Keratinocyte (primary cell): ENCODE results near the gene IL17REL. TPM values are rescaled to one million over a fixed set of nuclear protein-coding genes. Genes with fewer than 3 reads are reported as not detected.

Experiments used
- DNase-seq: peaks from one replicate; pipeline ENCODE4 v3.0.0-alpha.2; 2011; ENCODE audit warnings: low read depth, missing footprints, low spot score
- FAIRE-seq: peaks from 2 replicates; lab custom pipeline; 2011; peaks lifted over from hg19 to GRCh38; lab: Jason Lieb, UNC
- H2AFZ ChIP-seq: 2 replicates; pipeline ENCODE4 v1.6.0; 2012; ENCODE audit warnings: low read length, control low read depth, inconsistent platforms; ENCODE audit not compliant: control insufficient read depth
- H3K27ac ChIP-seq: 2 replicates; pipeline ENCODE4 v1.5.1; 2011; ENCODE audit warnings: low read length; ENCODE audit not compliant: control insufficient read depth, insufficient read depth
- H3K27me3 ChIP-seq: 3 replicates; pipeline ENCODE4 v1.6.0; 2011; ENCODE audit warnings: low read length; ENCODE audit not compliant: control insufficient read depth, insufficient read depth; ENCODE audit errors: extremely low read depth
- H3K36me3 ChIP-seq, 2 experiments: 2 replicates in 1 of 2; 3 replicates in 1 of 2; pipeline ENCODE4 v1.5.1; 2011; ENCODE audit warnings: low read length in 2 of 2, mild to moderate bottlenecking in 1 of 2; ENCODE audit not compliant: control insufficient read depth in 2 of 2, insufficient read depth in 2 of 2; ENCODE audit errors: extremely low read depth in 1 of 2
- H3K4me1 ChIP-seq: 3 replicates; pipeline ENCODE4 v1.5.1; 2011; ENCODE audit warnings: low read length; ENCODE audit not compliant: control insufficient read depth, insufficient read depth; ENCODE audit errors: extremely low read depth
- H3K4me2 ChIP-seq: 3 replicates; pipeline ENCODE4 v1.6.0; 2011; ENCODE audit warnings: low read depth, low read length; ENCODE audit not compliant: control insufficient read depth, insufficient read depth; ENCODE audit errors: extremely low read depth
- H3K4me3 ChIP-seq, 3 experiments: fragments of 200-600 bp in 1 of 3; sonication (generic) in 1 of 3; 2 replicates in 2 of 3; 3 replicates in 1 of 3; pipeline ENCODE4 v1.5.1; 2011 to 2016; ENCODE audit warnings: low read length in 3 of 3, mild to moderate bottlenecking in 3 of 3, control low read depth in 2 of 3, inconsistent platforms in 1 of 3, low read depth in 1 of 3, mixed read lengths in 1 of 3, mixed run types in 1 of 3, moderate library complexity in 1 of 3; ENCODE audit not compliant: control insufficient read depth in 2 of 3, insufficient read depth in 2 of 3; ENCODE audit errors: extremely low read depth in 1 of 3
- H3K79me2 ChIP-seq: 2 replicates; pipeline ENCODE4 v1.6.0; 2012; ENCODE audit warnings: low read length; ENCODE audit not compliant: control insufficient read depth, insufficient read depth
- H3K9ac ChIP-seq: 3 replicates; pipeline ENCODE4 v1.6.0; 2011; ENCODE audit warnings: low read length; ENCODE audit not compliant: control insufficient read depth, insufficient read depth; ENCODE audit errors: extremely low read depth
- H3K9me1 ChIP-seq: 3 replicates; pipeline ENCODE4 v1.6.0; 2011; ENCODE audit warnings: low read length; ENCODE audit not compliant: control insufficient read depth, insufficient read depth; ENCODE audit errors: extremely low read depth
- H3K9me3 ChIP-seq: 2 replicates; pipeline ENCODE4 v1.5.1; 2012; ENCODE audit warnings: low read depth, low read length; ENCODE audit not compliant: control insufficient read depth
- H4K20me1 ChIP-seq: 3 replicates; pipeline ENCODE4 v1.6.0; 2011; ENCODE audit warnings: low read length; ENCODE audit not compliant: control insufficient read depth, insufficient read depth; ENCODE audit errors: extremely low read depth
- EZH2 ChIP-seq: IDR thresholded peaks from one replicate; pipeline ENCODE4 v1.6.1; 2012; ENCODE audit warnings: inconsistent platforms, mild to moderate bottlenecking, low read length, moderate library complexity
- dilution Hi-C: fragments of 300-500 bp; cut with MboI; formaldehyde crosslinking; loops from one replicate; pipeline ENCODE4 v1.7.0; 2020; ENCODE audit warnings: low sequenced_read_pairs; ENCODE audit not compliant: extremely low pct_ligation_motif_present
- polyA plus RNA-seq, 5 experiments: library from polyadenylated mRNA; depleted of rRNA in 3 of 5; stranded (reverse) in 3 of 5; stranded (forward) in 1 of 5; unstranded in 1 of 5; fragments of >200 nt; gene quantifications; 1 replicate in 1 of 5; 2 replicates in 3 of 5; 3 replicates in 1 of 5; pipeline versions ENCODE4 v1.2.1 to v1.2.3, GENCODE V29; 2011 to 2012; ENCODE audit warnings: missing spikeins in 2 of 5, low read depth in 1 of 5, low replicate concordance in 1 of 5
- TF ChIP-seq, protein P1 (sequence below), 3 experiments: IDR thresholded peaks in 1 of 3; conservative IDR thresholded peaks in 1 of 3; optimal IDR thresholded peaks in 1 of 3; 2 replicates in 2 of 3; 3 replicates in 1 of 3; pipeline versions ENCODE3 to v1.5.1; 2011; ENCODE audit warnings: low read length in 3 of 3, mild to moderate bottlenecking in 3 of 3, moderate library complexity in 2 of 3, control low read depth in 1 of 3, inconsistent platforms in 1 of 3; ENCODE audit not compliant: insufficient read depth in 2 of 3; ENCODE audit errors: extremely low read depth in 1 of 3

IL17REL gene
- polyA plus RNA-seq, 1 donor (not counting 4 experiments of a cell fraction or from before 2014, with no cell fraction given) = not detected

DNA sequence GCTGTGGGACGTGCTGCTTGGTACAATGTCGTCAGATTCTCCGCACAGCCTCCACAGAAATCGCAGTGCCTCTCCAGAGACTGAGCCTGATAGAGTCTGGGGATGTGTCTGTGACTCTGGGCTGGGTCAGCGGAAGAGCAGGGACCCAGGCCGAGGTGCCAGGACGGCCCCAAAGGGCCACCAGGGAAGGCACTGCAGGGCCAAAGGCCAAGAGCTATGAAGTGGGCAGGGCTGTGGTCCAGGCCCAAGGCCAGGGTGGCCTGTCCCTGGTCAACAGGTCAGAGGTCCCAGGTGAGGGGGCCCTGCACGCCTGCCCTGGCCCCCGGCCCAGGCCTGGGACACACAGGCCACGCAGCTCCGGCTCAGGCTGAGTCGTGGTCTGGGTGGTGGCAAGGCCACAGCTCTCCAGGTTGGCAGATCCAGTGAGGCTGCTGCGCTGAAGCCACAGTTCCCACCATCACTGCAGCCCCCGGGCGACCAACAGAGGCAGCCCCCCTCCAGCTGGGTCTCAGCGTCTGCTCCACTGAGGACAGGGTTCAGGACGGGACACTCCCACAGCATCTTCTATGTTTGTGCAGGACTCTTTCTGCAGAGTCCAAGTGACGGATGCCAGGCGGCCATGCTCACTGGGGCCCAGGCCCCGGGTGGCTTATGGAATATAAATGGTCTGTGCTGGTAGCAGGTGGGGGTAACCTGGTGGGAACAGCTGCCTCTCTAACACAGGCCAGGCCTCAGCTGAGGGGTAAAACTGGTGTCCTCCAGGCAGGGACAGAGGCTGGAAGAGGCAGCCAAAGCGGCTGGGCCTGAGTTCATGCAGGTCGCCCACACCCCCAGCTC is 56.8 kb downstream of the IL17REL start:
- no peaks in the 10 kb centered on the region for H3K36me3 ChIP-seq
- no peak overlapping the region for H3K27ac ChIP-seq
- H3K9ac ChIP-seq = no peak overlapping the region
- no peaks in the 10 kb centered on the region for H4K20me1 ChIP-seq
- H3K4me1 ChIP-seq = peaks cover 30% of the 10 kb centered on the region
- no peak overlapping the region for H2AFZ ChIP-seq
- dilution Hi-C loops = no loop called here
- H3K9me3 ChIP-seq = no peaks in the 10 kb centered on the region
- no peak overlapping the region for H3K4me3 ChIP-seq
- no peaks in the 10 kb centered on the region for H3K27me3 ChIP-seq
- DNase-seq (no peak), FAIRE-seq (no peak)
- H3K79me2 ChIP-seq = no peaks in the 10 kb centered on the region
- TF ChIP-seq EZH2 = no peak
- TF ChIP-seq, protein P1, sequence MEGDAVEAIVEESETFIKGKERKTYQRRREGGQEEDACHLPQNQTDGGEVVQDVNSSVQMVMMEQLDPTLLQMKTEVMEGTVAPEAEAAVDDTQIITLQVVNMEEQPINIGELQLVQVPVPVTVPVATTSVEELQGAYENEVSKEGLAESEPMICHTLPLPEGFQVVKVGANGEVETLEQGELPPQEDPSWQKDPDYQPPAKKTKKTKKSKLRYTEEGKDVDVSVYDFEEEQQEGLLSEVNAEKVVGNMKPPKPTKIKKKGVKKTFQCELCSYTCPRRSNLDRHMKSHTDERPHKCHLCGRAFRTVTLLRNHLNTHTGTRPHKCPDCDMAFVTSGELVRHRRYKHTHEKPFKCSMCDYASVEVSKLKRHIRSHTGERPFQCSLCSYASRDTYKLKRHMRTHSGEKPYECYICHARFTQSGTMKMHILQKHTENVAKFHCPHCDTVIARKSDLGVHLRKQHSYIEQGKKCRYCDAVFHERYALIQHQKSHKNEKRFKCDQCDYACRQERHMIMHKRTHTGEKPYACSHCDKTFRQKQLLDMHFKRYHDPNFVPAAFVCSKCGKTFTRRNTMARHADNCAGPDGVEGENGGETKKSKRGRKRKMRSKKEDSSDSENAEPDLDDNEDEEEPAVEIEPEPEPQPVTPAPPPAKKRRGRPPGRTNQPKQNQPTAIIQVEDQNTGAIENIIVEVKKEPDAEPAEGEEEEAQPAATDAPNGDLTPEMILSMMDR (optimal IDR thresholded peaks at IDR 0.05 in 1 of 3, IDR thresholded peaks at IDR 0.05 in 1 of 3, conservative IDR thresholded peaks at IDR 0.05 in 1 of 3; ENCODE audit: extremely low read depth in 1 of 3, insufficient read depth in 2 of 3, low read length in 3 of 3) = no peak
- H3K4me2 ChIP-seq = no peak overlapping the region
- no peaks in the 10 kb centered on the region for H3K9me1 ChIP-seq

- TF ChIP-seq, protein P1 (optimal IDR thresholded peaks at IDR 0.05 in 1 of 3, IDR thresholded peaks at IDR 0.05 in 1 of 3, conservative IDR thresholded peaks at IDR 0.05 in 1 of 3; ENCODE audit: extremely low read depth in 1 of 3, insufficient read depth in 2 of 3, low read length in 3 of 3) = no peak
- TF ChIP-seq EZH2 = no peak
- Histone ChIP-seq H3K9ac (no peak overlapping the region), H4K20me1 (no peaks in the 10 kb centered on the region), H3K4me3 (no peak overlapping the region), H3K4me1 (peaks cover 33% of the 10 kb centered on the region), H3K27ac (no peak overlapping the region), H3K9me1 (no peaks in the 10 kb centered on the region), H2AFZ (no peak overlapping the region), H3K79me2 (no peaks in the 10 kb centered on the region), H3K36me3 (no peaks in the 10 kb centered on the region), H3K4me2 (no peak overlapping the region), H3K27me3 (no peaks in the 10 kb centered on the region), H3K9me3 (no peaks in the 10 kb centered on the region)
- DNase-seq (no peak), FAIRE-seq (no peak)
- dilution Hi-C loops = no loop called here
These were observed 57.5 kb downstream of the IL17REL start for GRCh38 chr22:49954991-49955580.
